ENCODE data around the gene TRIM37.

TRIM37 gene

GRCh38 chr17:58985367-58985766, 121.3 kb downstream of the TRIM37 start:
- Histone ChIP-seq H3K27ac (ENCODE audit: low read length) (no peak overlapping the region), H3K9me3 (ENCODE audit: control insufficient read depth, low read depth, low read length) (no peaks in the 10 kb centered on the region), H3K4me1 (ENCODE audit: control insufficient read depth, low read depth, low read length) (no peaks in the 10 kb centered on the region), H3K4me3 (ENCODE audit: low read length) (no peak overlapping the region), H3K27me3 (ENCODE audit: control insufficient read depth, insufficient read depth, low read length) (no peaks in the 10 kb centered on the region), H3K36me3 (ENCODE audit: control insufficient read depth, low read depth, low read length) (no peaks in the 10 kb centered on the region), H3K9ac (ENCODE audit: low read length) (no peak overlapping the region)

- Histone ChIP-seq H3K4me3 (ENCODE audit: low read length) (no peak overlapping the region), H3K27me3 (ENCODE audit: control insufficient read depth, insufficient read depth, low read length) (no peaks in the 10 kb centered on the region), H3K36me3 (ENCODE audit: control insufficient read depth, low read depth, low read length) (no peaks in the 10 kb centered on the region), H3K9ac (ENCODE audit: low read length) (no peak overlapping the region), H3K27ac (ENCODE audit: low read length) (no peak overlapping the region), H3K4me1 (ENCODE audit: control insufficient read depth, low read depth, low read length) (no peaks in the 10 kb centered on the region), H3K9me3 (ENCODE audit: control insufficient read depth, low read depth, low read length) (no peaks in the 10 kb centered on the region)
These were observed 124.1 kb downstream of the TRIM37 start for GRCh38 chr17:58982626-58983025.

- Histone ChIP-seq H3K4me3 (ENCODE audit: low read length) (no peak overlapping the region), H3K9ac (ENCODE audit: low read length) (no peak overlapping the region), H3K9me3 (ENCODE audit: control insufficient read depth, low read depth, low read length) (no peaks in the 10 kb centered on the region), H3K27me3 (ENCODE audit: control insufficient read depth, insufficient read depth, low read length) (no peaks in the 10 kb centered on the region), H3K27ac (ENCODE audit: low read length) (no peak overlapping the region), H3K36me3 (ENCODE audit: control insufficient read depth, low read depth, low read length) (no peaks in the 10 kb centered on the region), H3K4me1 (ENCODE audit: control insufficient read depth, low read depth, low read length) (no peaks in the 10 kb centered on the region)
These were observed 125.8 kb downstream of the TRIM37 start for GRCh38 chr17:58980706-58981481.

GRCh38 chr17:58976541-58976940, 130.1 kb downstream of the TRIM37 start:
- no peaks in the 10 kb centered on the region for H3K27me3 ChIP-seq (ENCODE audit: control insufficient read depth, insufficient read depth, low read length)
- H3K36me3 ChIP-seq (ENCODE audit: control insufficient read depth, low read depth, low read length): no peaks in the 10 kb centered on the region
- no peak overlapping the region for H3K9ac ChIP-seq (ENCODE audit: low read length)
- H3K27ac ChIP-seq (ENCODE audit: low read length): no peak overlapping the region
- H3K4me3 ChIP-seq (ENCODE audit: low read length): no peak overlapping the region
- H3K9me3 ChIP-seq (ENCODE audit: control insufficient read depth, low read depth, low read length): no peaks in the 10 kb centered on the region
- no peaks in the 10 kb centered on the region for H3K4me1 ChIP-seq (ENCODE audit: control insufficient read depth, low read depth, low read length)

- Histone ChIP-seq H3K9ac (ENCODE audit: low read length) (no peak overlapping the region), H3K9me3 (ENCODE audit: control insufficient read depth, low read depth, low read length) (no peaks in the 10 kb centered on the region), H3K36me3 (ENCODE audit: control insufficient read depth, low read depth, low read length) (no peaks in the 10 kb centered on the region), H3K4me1 (ENCODE audit: control insufficient read depth, low read depth, low read length) (no peaks in the 10 kb centered on the region), H3K27me3 (ENCODE audit: control insufficient read depth, insufficient read depth, low read length) (no peaks in the 10 kb centered on the region), H3K27ac (ENCODE audit: low read length) (no peak overlapping the region), H3K4me3 (ENCODE audit: low read length) (no peak overlapping the region)
These were observed 132.3 kb downstream of the TRIM37 start for GRCh38 chr17:58974354-58974753.

GRCh38 chr17:58970609-58971450, 135.8 kb downstream of the TRIM37 start:
- Histone ChIP-seq H3K36me3 (ENCODE audit: control insufficient read depth, low read depth, low read length) (no peaks in the 10 kb centered on the region), H3K4me3 (ENCODE audit: low read length) (no peak overlapping the region), H3K27ac (ENCODE audit: low read length) (no peak overlapping the region), H3K9ac (ENCODE audit: low read length) (no peak overlapping the region), H3K4me1 (ENCODE audit: control insufficient read depth, low read depth, low read length) (peaks cover 9% of the 10 kb centered on the region), H3K27me3 (ENCODE audit: control insufficient read depth, insufficient read depth, low read length) (no peaks in the 10 kb centered on the region), H3K9me3 (ENCODE audit: control insufficient read depth, low read depth, low read length) (no peaks in the 10 kb centered on the region)

- Histone ChIP-seq H3K4me3 (ENCODE audit: low read length) (no peak overlapping the region), H3K27me3 (ENCODE audit: control insufficient read depth, insufficient read depth, low read length) (no peaks in the 10 kb centered on the region), H3K9me3 (ENCODE audit: control insufficient read depth, low read depth, low read length) (no peaks in the 10 kb centered on the region), H3K36me3 (ENCODE audit: control insufficient read depth, low read depth, low read length) (no peaks in the 10 kb centered on the region), H3K27ac (ENCODE audit: low read length) (no peak overlapping the region), H3K4me1 (ENCODE audit: control insufficient read depth, low read depth, low read length) (peaks cover 9% of the 10 kb centered on the region), H3K9ac (ENCODE audit: low read length) (no peak overlapping the region)
These were observed 137.1 kb downstream of the TRIM37 start for GRCh38 chr17:58969612-58970011.

GRCh38 chr17:58969156-58969555, 137.5 kb downstream of the TRIM37 start:
- Histone ChIP-seq H3K4me1 (ENCODE audit: control insufficient read depth, low read depth, low read length) (peaks cover 9% of the 10 kb centered on the region), H3K27me3 (ENCODE audit: control insufficient read depth, insufficient read depth, low read length) (no peaks in the 10 kb centered on the region), H3K4me3 (ENCODE audit: low read length) (no peak overlapping the region), H3K9me3 (ENCODE audit: control insufficient read depth, low read depth, low read length) (no peaks in the 10 kb centered on the region), H3K9ac (ENCODE audit: low read length) (peak overlapping the region; percentile 22), H3K27ac (ENCODE audit: low read length) (no peak overlapping the region), H3K36me3 (ENCODE audit: control insufficient read depth, low read depth, low read length) (no peaks in the 10 kb centered on the region)

- no peaks in the 10 kb centered on the region for H3K9me3 ChIP-seq (ENCODE audit: control insufficient read depth, low read depth, low read length)
- no peaks in the 10 kb centered on the region for H3K36me3 ChIP-seq (ENCODE audit: control insufficient read depth, low read depth, low read length)
- peak overlapping the region; percentile 22 for H3K9ac ChIP-seq (ENCODE audit: low read length)
These were observed 138.1 kb downstream of the TRIM37 start for GRCh38 chr17:58968426-58969061.

GRCh38 chr17:58966208-58966607, 140.5 kb downstream of the TRIM37 start:
- no peaks in the 10 kb centered on the region for H3K36me3 ChIP-seq (ENCODE audit: control insufficient read depth, low read depth, low read length)
- H3K4me1 ChIP-seq (ENCODE audit: control insufficient read depth, low read depth, low read length): peaks cover 9% of the 10 kb centered on the region
- no peak overlapping the region for H3K27ac ChIP-seq (ENCODE audit: low read length)
- H3K9ac ChIP-seq (ENCODE audit: low read length): no peak overlapping the region
- no peak overlapping the region for H3K4me3 ChIP-seq (ENCODE audit: low read length)
- H3K27me3 ChIP-seq (ENCODE audit: control insufficient read depth, insufficient read depth, low read length): no peaks in the 10 kb centered on the region
- H3K9me3 ChIP-seq (ENCODE audit: control insufficient read depth, low read depth, low read length): no peaks in the 10 kb centered on the region

More at GRCh38 chr17:58968426-58969061, 138.1 kb downstream of the TRIM37 start:
- Histone ChIP-seq H3K4me3 (ENCODE audit: low read length) (no peak overlapping the region), H3K27ac (ENCODE audit: low read length) (peak overlapping the region; percentile 62), H3K27me3 (ENCODE audit: control insufficient read depth, insufficient read depth, low read length) (no peaks in the 10 kb centered on the region), H3K4me1 (ENCODE audit: control insufficient read depth, low read depth, low read length) (peaks cover 9% of the 10 kb centered on the region)

GRCh38 chr17:58965221-58965620, 141.5 kb downstream of the TRIM37 start:
- no peaks in the 10 kb centered on the region for H3K27me3 ChIP-seq (ENCODE audit: control insufficient read depth, insufficient read depth, low read length)
- H3K4me1 ChIP-seq (ENCODE audit: control insufficient read depth, low read depth, low read length): peaks cover 9% of the 10 kb centered on the region
- no peak overlapping the region for H3K27ac ChIP-seq (ENCODE audit: low read length)
- no peaks in the 10 kb centered on the region for H3K9me3 ChIP-seq (ENCODE audit: control insufficient read depth, low read depth, low read length)
- no peaks in the 10 kb centered on the region for H3K36me3 ChIP-seq (ENCODE audit: control insufficient read depth, low read depth, low read length)
- no peak overlapping the region for H3K4me3 ChIP-seq (ENCODE audit: low read length)
- H3K9ac ChIP-seq (ENCODE audit: low read length): no peak overlapping the region
